Measurements from ENCODE around the gene NRXN3. TPM values are rescaled to one million over a fixed set of nuclear protein-coding genes. Genes with fewer than 3 reads are reported as not detected.

The NRXN3 gene
- total and polyA plus RNA-seq, 2 experiments from 2014 or later: 1.0 to 1.8 TPM

- Histone ChIP-seq H3K79me2 (replicated peaks; ENCODE audit: insufficient read depth) (no peaks in the 10 kb centered on the region), H3K27me3 (ENCODE audit: insufficient read depth) (no peaks in the 10 kb centered on the region), H2AFZ (no peak overlapping the region), H4K20me1 (replicated peaks; ENCODE audit: insufficient read depth) (no peaks in the 10 kb centered on the region), H3K4me1 (ENCODE audit: insufficient read depth) (0 out of 2 replicates have a peak, but pooled peaks cover 5% of the 10 kb centered on the region), H3K4me3 (no peak overlapping the region), H3K4me2 (no peak overlapping the region), H3K9me2 (ENCODE audit: insufficient read depth) (peaks cover 8% of the 10 kb centered on the region), H3F3A (replicated peaks; ENCODE audit: low read depth) (no peaks in the 10 kb centered on the region), H3K36me3 (ENCODE audit: insufficient read depth) (no peaks in the 10 kb centered on the region), H3K27ac (ENCODE audit: low read depth) (no peak overlapping the region)
- Mint-ChIP-seq H3K27ac (no peak overlapping the region), H3K4me3 (no peak overlapping the region), H3K4me1 (peaks cover 28% of the 10 kb centered on the region; the same call in 2 of the 3 replicates), H3K27me3 (ENCODE audit: insufficient read depth, low read depth, poor library complexity) (peaks cover 13% of the 10 kb centered on the region), H3K36me3 (ENCODE audit: low read depth) (no peaks in the 10 kb centered on the region), H3K9me3 (no peaks in the 10 kb centered on the region)
- TF ChIP-seq ZNF331 (CRISPR knock-in tag; IDR thresholded peaks at IDR 0.05; ENCODE audit: low read depth) (no peak), ETS1 (IDR thresholded peaks at IDR 0.05) (no peak), POLR2AphosphoS5 (IDR thresholded peaks at IDR 0.05; ENCODE audit: low read depth) (no peak), EZH2phosphoT487 (IDR thresholded peaks at IDR 0.05; ENCODE audit: unreplicated experiment) (no peak)
- DNase-seq (ENCODE audit: low spot score) (no peak), ATAC-seq (no peak)
These were observed 172.7 kb downstream of the NRXN3 start for GRCh38 chr14:78342879-78343278.

GRCh38 chr14:78344290-78344689 is 174.1 kb downstream of the NRXN3 start:
- Mint-ChIP-seq H3K27me3 (ENCODE audit: insufficient read depth, low read depth, poor library complexity) (peaks cover 13% of the 10 kb centered on the region), H3K4me3 (no peak overlapping the region), H3K36me3 (ENCODE audit: low read depth) (no peaks in the 10 kb centered on the region), H3K4me1 (peaks cover 35% of the 10 kb centered on the region), H3K9me3 (no peaks in the 10 kb centered on the region), H3K27ac (no peak overlapping the region)
- no peak for DNase-seq (ENCODE audit: low spot score)
- H3K9me2 ChIP-seq (ENCODE audit: insufficient read depth): no peaks in the 10 kb centered on the region
- 0 out of 2 replicates have a peak, but pooled peaks cover 5% of the 10 kb centered on the region for H3K4me1 ChIP-seq (ENCODE audit: insufficient read depth)
- H3K79me2 ChIP-seq (replicated peaks; ENCODE audit: insufficient read depth): no peaks in the 10 kb centered on the region
- H3K4me3 ChIP-seq: no peak overlapping the region
- TF ChIP-seq REST (IDR thresholded peaks at IDR 0.05; ENCODE audit: unreplicated experiment): no peak
- TF ChIP-seq ETS1 (IDR thresholded peaks at IDR 0.05): no peak
- no peak for TF ChIP-seq EZH2 (IDR thresholded peaks at IDR 0.05; ENCODE audit: low read depth, unreplicated experiment)
- no peak for TF ChIP-seq POLR2AphosphoS5 (IDR thresholded peaks at IDR 0.05; ENCODE audit: low read depth)
- H3K4me2 ChIP-seq: no peak overlapping the region
- no peaks in the 10 kb centered on the region for H3K36me3 ChIP-seq (ENCODE audit: insufficient read depth)
- peak overlapping the region; percentile 32; the same call in 1 of the 2 replicates for H2AFZ ChIP-seq
- H4K20me1 ChIP-seq (replicated peaks; ENCODE audit: insufficient read depth): no peaks in the 10 kb centered on the region
- H3K27me3 ChIP-seq (ENCODE audit: insufficient read depth): no peaks in the 10 kb centered on the region
- H3K27ac ChIP-seq (ENCODE audit: low read depth): no peak overlapping the region
- H3F3A ChIP-seq (replicated peaks; ENCODE audit: low read depth): no peaks in the 10 kb centered on the region
- no peak for ATAC-seq

Measured in GM23338 (cell line).